ENCODE measurements around the gene PCTP. TPM values are rescaled to one million over a fixed set of nuclear protein-coding genes. Genes with fewer than 3 reads are reported as not detected.

Gene PCTP
- total RNA-seq, 1 donor from 2014 or later, result 15.4 TPM

- H3K4me3 Mint-ChIP-seq, result no peak overlapping the region
- no peak overlapping the region for H3K27ac Mint-ChIP-seq (ENCODE audit: unreplicated experiment)
- no peak for TF ChIP-seq CTCF (conservative IDR thresholded peaks at IDR 0.05)
- H3K9me3 Mint-ChIP-seq, result no peaks in the 10 kb centered on the region
- peaks cover 16% of the 10 kb centered on the region for H3K4me1 Mint-ChIP-seq
- peaks cover 50% of the 10 kb centered on the region for H3K27me3 Mint-ChIP-seq (ENCODE audit: low read depth)
- peaks cover 17% of the 10 kb centered on the region for H3K36me3 Mint-ChIP-seq (ENCODE audit: low read depth)
- DNase-seq (ENCODE audit: low read depth, low spot score), result no peak
Measured at GRCh38 chr17:55778389-55779118, 27.7 kb downstream of the PCTP start.

GRCh38 chr17:55783684-55784245 is 32.9 kb downstream of the PCTP start:
- Mint-ChIP-seq H3K27ac (ENCODE audit: unreplicated experiment) (no peak overlapping the region), H3K27me3 (ENCODE audit: low read depth) (peaks cover 71% of the 10 kb centered on the region), H3K9me3 (no peaks in the 10 kb centered on the region), H3K4me3 (no peak overlapping the region), H3K36me3 (ENCODE audit: low read depth) (no peaks in the 10 kb centered on the region), H3K4me1 (no peaks in the 10 kb centered on the region)
- DNase-seq (ENCODE audit: low read depth, low spot score), result no peak
- TF ChIP-seq CTCF (conservative IDR thresholded peaks at IDR 0.05), result no peak

GRCh38 chr17:55784666-55785065 is 33.8 kb downstream of the PCTP start:
- H3K4me3 Mint-ChIP-seq, result no peak overlapping the region
- peaks cover 72% of the 10 kb centered on the region for H3K27me3 Mint-ChIP-seq (ENCODE audit: low read depth)
- DNase-seq (ENCODE audit: low read depth, low spot score), result no peak
- H3K9me3 Mint-ChIP-seq, result no peaks in the 10 kb centered on the region
- no peak overlapping the region for H3K27ac Mint-ChIP-seq (ENCODE audit: unreplicated experiment)
- no peak for TF ChIP-seq CTCF (conservative IDR thresholded peaks at IDR 0.05)
- H3K4me1 Mint-ChIP-seq, result no peaks in the 10 kb centered on the region
- no peaks in the 10 kb centered on the region for H3K36me3 Mint-ChIP-seq (ENCODE audit: low read depth)

- no peaks in the 10 kb centered on the region for H3K9me3 Mint-ChIP-seq
- H3K27me3 Mint-ChIP-seq (ENCODE audit: low read depth), result peaks cover 72% of the 10 kb centered on the region
- no peak for TF ChIP-seq CTCF (conservative IDR thresholded peaks at IDR 0.05)
- H3K4me1 Mint-ChIP-seq, result no peaks in the 10 kb centered on the region
- H3K4me3 Mint-ChIP-seq, result no peak overlapping the region
- H3K27ac Mint-ChIP-seq (ENCODE audit: unreplicated experiment), result no peak overlapping the region
- H3K36me3 Mint-ChIP-seq (ENCODE audit: low read depth), result no peaks in the 10 kb centered on the region
- no peak for DNase-seq (ENCODE audit: low read depth, low spot score)
Measured at GRCh38 chr17:55785181-55785580, 34.3 kb downstream of the PCTP start.

- H3K36me3 Mint-ChIP-seq (ENCODE audit: low read depth), result peaks cover 1% of the 10 kb centered on the region
Measured at GRCh38 chr17:55793272-55793671, 42.4 kb downstream of the PCTP start.

More at GRCh38 chr17:55793272-55793671, 42.4 kb downstream of the PCTP start:
- no peak for DNase-seq (ENCODE audit: low read depth, low spot score)
- TF ChIP-seq CTCF (conservative IDR thresholded peaks at IDR 0.05), result no peak
- no peaks in the 10 kb centered on the region for H3K9me3 Mint-ChIP-seq
- H3K27ac Mint-ChIP-seq (ENCODE audit: unreplicated experiment), result peak overlapping the region; percentile 0
- peaks cover 34% of the 10 kb centered on the region for H3K27me3 Mint-ChIP-seq (ENCODE audit: low read depth)
- H3K4me1 Mint-ChIP-seq, result no peaks in the 10 kb centered on the region
- no peak overlapping the region for H3K4me3 Mint-ChIP-seq

Measured in neural crest cell (in vitro differentiated cells).